ENCODE data around the gene SGPP1. TPM values are rescaled to one million over a fixed set of nuclear protein-coding genes. Genes with fewer than 3 reads are reported as not detected.
"Not testable (repeated sequence)": the region's sequence is repeated elsewhere in the genome, so short reads cannot be mapped to it uniquely, and the experiment has no call there.

Gene SGPP1
- total RNA-seq, 1 donor from 2014 or later, result 21.8 TPM

GRCh38 chr14:63642229-63642611, 85.6 kb downstream of the SGPP1 start:
- intact Hi-C loops (cut with micrococcal nuclease), result loop anchor here (1.0 to 10.0 kb wide), 15 partner anchors 70 to 898 kb away; partner anchors contain the start of genes ESR2, HSPA2, MTHFD1 and PPP2R5E

DNA sequence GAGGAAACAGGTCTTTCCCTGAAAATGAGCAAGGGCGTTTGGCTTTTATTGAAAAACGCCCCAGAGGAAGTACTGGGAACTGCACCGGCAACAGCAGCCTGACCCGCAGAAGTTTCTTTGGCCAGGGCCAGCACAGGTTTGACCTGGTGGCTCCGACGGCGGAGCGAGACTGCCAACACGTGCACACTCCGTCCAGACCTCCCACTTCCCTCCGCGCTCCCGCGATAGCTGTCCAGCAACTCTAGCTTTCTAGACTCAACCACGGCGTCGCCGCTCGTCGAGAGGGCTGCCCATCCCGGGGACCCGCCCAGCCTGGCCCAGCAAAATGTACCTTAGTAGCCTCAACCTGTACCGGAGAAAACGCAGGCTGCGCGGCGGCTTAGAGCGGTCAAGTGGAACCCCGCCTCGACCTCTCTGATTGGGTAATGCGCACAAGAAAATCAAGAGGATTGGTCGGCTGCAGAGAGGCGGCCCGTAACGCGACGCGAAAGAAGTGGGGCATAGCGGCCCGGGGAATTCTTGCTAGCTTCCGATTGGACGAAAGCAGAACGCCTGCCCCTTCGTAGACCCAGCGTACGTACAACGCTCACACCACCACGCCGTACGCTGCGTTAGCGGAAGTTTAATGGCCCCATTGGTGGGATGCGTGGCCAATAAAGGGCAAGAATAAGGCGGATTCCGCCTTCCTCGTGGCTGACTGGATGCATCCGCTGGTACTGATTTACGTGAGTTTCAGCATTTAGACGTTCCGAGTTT, 86.2 kb downstream of the SGPP1 start, which contains the start of gene WDR89:
WDR89 (minus strand) TSS at position 399 of the 756 bp plus-strand sequence. CDS start 41,929 bp downstream, outside the sequence.
- intact Hi-C loops (cut with micrococcal nuclease), result loop anchor here (1.0 to 10.0 kb wide), 17 partner anchors 8 to 899 kb away; partner anchors contain the start of genes ESR2, HSPA2, MTHFD1 and PPP2R5E

DNA sequence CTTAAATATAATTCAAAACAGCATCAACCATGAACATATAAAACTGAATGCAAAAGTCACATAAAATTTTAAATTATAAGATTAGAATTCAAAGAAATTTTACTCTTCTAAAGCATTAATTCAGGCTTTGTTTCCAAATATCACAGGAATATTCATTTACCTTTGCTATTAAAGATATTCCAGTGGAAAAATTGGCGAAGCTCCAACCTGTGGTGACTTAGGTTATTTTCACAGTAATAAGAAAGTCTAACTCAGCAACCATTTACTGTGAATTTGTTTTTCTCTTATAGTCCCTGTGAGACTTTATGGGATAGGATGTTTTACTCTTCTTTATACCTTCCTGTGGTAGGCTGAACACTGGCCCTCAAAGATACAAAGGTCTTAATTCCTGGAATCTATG, 89.4 kb downstream of the SGPP1 start:
- intact Hi-C loops (cut with micrococcal nuclease), result no loop called here

GRCh38 chr14:63636094-63636635, 91.7 kb downstream of the SGPP1 start:
- intact Hi-C loops (cut with micrococcal nuclease), result not testable (repeated sequence)

Other genes with a start within 250 kb of the SGPP1 start
- 50.2 and 51.1 TPM in 2 replicates for gene PPP2R5E, start 184.7 kb downstream of the SGPP1 start, total RNA-seq
- 24.2 and 25.8 TPM in 2 replicates for gene WDR89, start 86.2 kb downstream of the SGPP1 start, total RNA-seq
- gene SYNE2, start 124.9 kb upstream of the SGPP1 start, total RNA-seq, result 163 and 168 TPM in 2 replicates